GM03348 (cell line): ENCODE measurements around the gene SELENOM.
"Not testable (repeated sequence)": the region's sequence is repeated elsewhere in the genome, so short reads cannot be mapped to it uniquely, and the experiment has no call there.

ENCODE experiments used
- DNase-seq: peaks from one replicate; pipeline ENCODE4 v3.0.0; 2012; ENCODE audit warnings: low spot score

Gene SELENOM

GRCh38 chr22:31130873-31131272 is 23.5 kb upstream of the SELENOM start:
- no peak for DNase-seq

- no peak for DNase-seq
Measured at GRCh38 chr22:31128156-31128555, 20.8 kb upstream of the SELENOM start.

- no peak for DNase-seq
Measured at GRCh38 chr22:31127181-31127772, 19.9 kb upstream of the SELENOM start.

GRCh38 chr22:31126869-31127175 is 19.5 kb upstream of the SELENOM start:
- DNase-seq, result no peak

- DNase-seq, result no peak
Measured at GRCh38 chr22:31126128-31126868, 18.9 kb upstream of the SELENOM start.

- no peak for DNase-seq
Measured at GRCh38 chr22:31125521-31126117, 18.3 kb upstream of the SELENOM start.

GRCh38 chr22:31124811-31125465 is 17.6 kb upstream of the SELENOM start:
- DNase-seq, result no peak

GRCh38 chr22:31124290-31124689 is 16.9 kb upstream of the SELENOM start:
- no peak for DNase-seq

GRCh38 chr22:31123292-31123602 is 15.9 kb upstream of the SELENOM start:
- DNase-seq, result no peak

- peak; percentile 78 for DNase-seq
Measured at GRCh38 chr22:31122532-31123291, 15.3 kb upstream of the SELENOM start, which contains the start of gene INPP5J. Gene INPP5J (plus strand): TSS chr22:31122966. CDS start chr22:31123015, 49 bp downstream.

- no peak for DNase-seq
Measured at GRCh38 chr22:31122196-31122531, 14.8 kb upstream of the SELENOM start.

GRCh38 chr22:31121403-31121802 is 14.0 kb upstream of the SELENOM start:
- no peak for DNase-seq

GRCh38 chr22:31120642-31121041 is 13.3 kb upstream of the SELENOM start:
- DNase-seq, result no peak

GRCh38 chr22:31120230-31120629 is 12.9 kb upstream of the SELENOM start:
- no peak for DNase-seq

GRCh38 chr22:31119026-31119717 is 11.8 kb upstream of the SELENOM start:
- DNase-seq, result no peak

GRCh38 chr22:31118046-31118820 is 10.9 kb upstream of the SELENOM start:
- DNase-seq, result no peak

- DNase-seq, result not testable (repeated sequence)
Measured at GRCh38 chr22:31112547-31113091, 5.3 kb upstream of the SELENOM start.

- DNase-seq, result no peak
Measured at GRCh38 chr22:31107894-31108218, 488 bp upstream of the SELENOM start.

- DNase-seq, result peak; percentile 71
Measured at GRCh38 chr22:31106731-31107177, 614 bp downstream of the SELENOM start.

- DNase-seq, result no peak
Measured at GRCh38 chr22:31106001-31106571, 1.3 kb downstream of the SELENOM start.
